ENCODE results near the gene IRAK3.

IRAK3 gene, protein sequence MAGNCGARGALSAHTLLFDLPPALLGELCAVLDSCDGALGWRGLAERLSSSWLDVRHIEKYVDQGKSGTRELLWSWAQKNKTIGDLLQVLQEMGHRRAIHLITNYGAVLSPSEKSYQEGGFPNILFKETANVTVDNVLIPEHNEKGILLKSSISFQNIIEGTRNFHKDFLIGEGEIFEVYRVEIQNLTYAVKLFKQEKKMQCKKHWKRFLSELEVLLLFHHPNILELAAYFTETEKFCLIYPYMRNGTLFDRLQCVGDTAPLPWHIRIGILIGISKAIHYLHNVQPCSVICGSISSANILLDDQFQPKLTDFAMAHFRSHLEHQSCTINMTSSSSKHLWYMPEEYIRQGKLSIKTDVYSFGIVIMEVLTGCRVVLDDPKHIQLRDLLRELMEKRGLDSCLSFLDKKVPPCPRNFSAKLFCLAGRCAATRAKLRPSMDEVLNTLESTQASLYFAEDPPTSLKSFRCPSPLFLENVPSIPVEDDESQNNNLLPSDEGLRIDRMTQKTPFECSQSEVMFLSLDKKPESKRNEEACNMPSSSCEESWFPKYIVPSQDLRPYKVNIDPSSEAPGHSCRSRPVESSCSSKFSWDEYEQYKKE

GRCh38 chr12:66188584-66189485 is at the start of gene IRAK3:
IRAK3 (plus strand) TSS chr12:66189214; CDS start chr12:66189300, 86 bp downstream.
- DNase-seq (ENCODE audit: low read depth in 1 of 2, low spot score in 1 of 2) = no peak

DNA sequence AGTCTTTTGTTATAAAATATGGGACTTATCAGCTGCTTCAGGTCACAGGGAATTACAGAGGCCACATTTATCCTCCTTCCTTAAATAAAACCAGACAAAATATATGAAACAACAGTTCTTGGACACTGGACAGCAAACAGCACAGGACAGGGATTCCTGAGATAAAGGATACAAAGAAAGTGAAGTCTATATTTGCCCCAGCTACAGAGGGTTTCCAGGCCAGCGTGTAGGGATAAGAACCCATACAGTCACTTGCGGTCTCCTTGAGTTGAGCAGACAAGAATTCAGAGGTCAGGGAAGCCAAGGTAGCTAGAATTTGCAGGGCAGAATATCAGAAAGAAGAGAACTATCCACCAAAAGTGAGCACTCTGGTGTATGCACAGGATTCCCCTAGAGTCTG is 49.7 kb upstream of the IRAK3 start:
- DNase-seq (ENCODE audit: low read depth in 1 of 2, low spot score in 1 of 2) = no peak

DNA sequence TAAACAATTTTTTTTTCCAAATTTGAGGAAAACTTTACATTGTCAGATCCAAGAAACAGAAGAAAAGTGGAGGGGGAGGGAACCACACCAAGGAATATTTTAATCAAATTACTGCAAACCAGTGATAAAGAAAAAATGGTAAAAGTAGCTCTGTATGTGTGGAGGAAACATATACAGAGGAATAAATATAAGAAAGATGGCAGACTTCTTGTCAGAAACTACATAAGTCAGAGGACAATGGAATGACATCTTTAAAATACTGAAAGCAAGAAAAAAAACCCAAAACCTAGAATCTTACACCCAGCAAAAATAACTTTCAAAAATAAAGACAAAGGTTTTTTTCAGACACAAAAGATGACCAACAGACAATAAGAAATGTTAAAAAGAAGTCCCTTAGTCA is 48.3 kb upstream of the IRAK3 start:
- DNase-seq (ENCODE audit: low read depth in 1 of 2, low spot score in 1 of 2) = no peak

DNA sequence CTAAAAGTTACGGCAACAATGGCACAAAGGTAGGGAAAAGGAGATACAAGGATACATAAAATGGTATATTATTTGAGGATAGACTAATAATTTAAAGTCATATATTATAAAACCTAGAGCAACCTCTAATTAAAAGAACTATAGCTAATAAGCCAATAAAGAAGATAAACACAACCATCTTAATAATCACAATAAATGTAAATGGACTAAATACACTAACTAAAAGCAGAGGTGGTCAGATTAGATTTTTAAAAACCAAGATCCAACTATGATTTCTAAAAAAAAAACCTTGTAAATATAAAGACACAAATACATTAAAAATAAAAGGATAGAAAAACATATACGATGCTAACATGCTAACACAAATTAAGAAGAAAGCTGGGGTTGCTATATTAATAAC is 47.7 kb upstream of the IRAK3 start:
- DNase-seq (ENCODE audit: low read depth in 1 of 2, low spot score in 1 of 2) = no peak

- no peak for DNase-seq (ENCODE audit: low read depth in 1 of 2, low spot score in 1 of 2)
Measured at GRCh38 chr12:66142826-66143225, 46.2 kb upstream of the IRAK3 start.

- DNase-seq (ENCODE audit: low read depth in 1 of 2, low spot score in 1 of 2) = no peak
Measured at GRCh38 chr12:66143868-66144267, 45.1 kb upstream of the IRAK3 start.

DNA sequence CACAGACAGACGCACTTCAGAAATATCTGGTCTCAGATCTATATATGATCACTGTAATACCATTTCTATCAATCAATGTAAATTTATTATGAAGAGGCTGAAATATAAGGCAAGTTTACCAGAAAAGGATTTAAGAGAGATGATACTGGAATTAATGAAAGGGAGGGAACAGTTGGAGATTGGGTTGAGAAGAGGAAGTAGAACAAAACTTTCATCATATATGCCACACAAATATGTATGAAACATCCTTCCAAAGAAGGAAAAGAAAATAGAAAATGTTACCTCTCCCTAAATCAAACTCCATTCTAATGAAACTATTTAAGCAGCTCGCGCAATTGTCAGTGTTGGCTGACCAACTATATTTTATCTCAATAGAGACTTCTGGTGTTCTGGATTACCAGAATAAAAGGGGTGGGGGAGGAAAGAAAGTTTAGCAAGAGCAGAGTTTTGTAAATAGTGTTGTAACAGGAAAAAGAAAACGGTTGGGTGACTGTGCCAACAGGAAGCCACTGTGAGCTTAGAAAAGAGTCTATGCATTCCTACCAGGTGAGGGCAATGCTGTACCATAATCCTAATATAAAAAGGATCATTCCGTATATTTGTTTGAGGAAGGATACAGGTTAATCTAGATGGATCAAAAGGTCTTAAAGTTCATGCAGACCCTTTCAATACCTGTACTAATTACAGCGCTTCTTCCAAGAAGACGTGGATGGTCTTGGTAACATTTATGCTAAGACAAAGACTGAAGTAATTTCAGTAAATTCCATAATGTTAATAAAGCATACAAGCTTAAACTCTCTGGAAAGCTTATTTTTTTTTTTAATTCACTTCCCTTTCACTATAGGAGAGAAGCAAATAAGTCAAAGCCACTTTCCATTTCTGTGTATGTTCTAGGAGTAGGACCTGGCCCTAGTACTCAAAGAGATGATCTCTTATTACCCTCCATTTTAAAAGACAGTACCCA is 43.9 kb upstream of the IRAK3 start:
- DNase-seq (ENCODE audit: low read depth in 1 of 2, low spot score in 1 of 2) = no peak

- no peak for DNase-seq (ENCODE audit: low read depth in 1 of 2, low spot score in 1 of 2)
Measured at GRCh38 chr12:66149702-66150398, 39.2 kb upstream of the IRAK3 start.

DNA sequence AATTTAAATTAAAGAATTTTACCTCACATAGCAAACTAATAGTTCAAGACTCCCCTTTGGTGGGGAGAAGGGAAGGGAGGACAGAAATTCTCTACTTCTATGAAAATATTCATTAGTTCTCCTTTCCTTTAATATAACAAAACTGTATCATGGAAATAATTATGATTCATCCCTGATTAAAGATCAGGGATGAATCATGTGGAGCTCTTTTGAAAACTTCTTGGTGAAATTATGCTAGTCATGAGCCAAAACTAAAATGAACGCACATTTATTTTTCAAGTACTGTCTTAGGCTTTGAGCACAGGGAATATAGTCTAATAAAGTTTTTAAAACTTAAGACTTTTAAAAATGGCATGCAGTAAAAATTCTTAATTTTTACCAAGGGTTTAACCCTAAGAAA is 36.3 kb upstream of the IRAK3 start:
- no peak for DNase-seq (ENCODE audit: low read depth in 1 of 2, low spot score in 1 of 2)

GRCh38 chr12:66154776-66155175 is 34.2 kb upstream of the IRAK3 start:
- DNase-seq (ENCODE audit: low read depth in 1 of 2, low spot score in 1 of 2) = no peak

DNA sequence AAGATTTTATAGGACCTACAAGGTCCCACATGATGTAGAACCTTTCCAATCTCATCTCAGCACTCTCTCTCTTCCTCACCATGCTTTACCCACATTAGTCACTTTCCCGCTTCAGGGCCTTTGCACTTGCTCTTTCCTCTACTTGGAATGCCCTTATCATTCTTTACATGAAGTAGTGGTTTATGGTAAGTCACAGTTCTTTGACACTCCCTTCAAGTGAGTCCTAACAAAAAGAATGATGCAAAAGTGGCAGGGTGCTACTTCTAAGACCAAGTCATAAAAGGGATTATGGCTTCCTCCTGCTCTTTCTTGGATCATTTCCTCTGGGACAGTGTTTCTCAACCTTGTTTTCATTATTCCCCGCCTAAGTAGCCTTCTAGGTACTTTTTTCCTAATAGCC is 32.4 kb upstream of the IRAK3 start:
- DNase-seq (ENCODE audit: low read depth in 1 of 2, low spot score in 1 of 2) = no peak

DNA sequence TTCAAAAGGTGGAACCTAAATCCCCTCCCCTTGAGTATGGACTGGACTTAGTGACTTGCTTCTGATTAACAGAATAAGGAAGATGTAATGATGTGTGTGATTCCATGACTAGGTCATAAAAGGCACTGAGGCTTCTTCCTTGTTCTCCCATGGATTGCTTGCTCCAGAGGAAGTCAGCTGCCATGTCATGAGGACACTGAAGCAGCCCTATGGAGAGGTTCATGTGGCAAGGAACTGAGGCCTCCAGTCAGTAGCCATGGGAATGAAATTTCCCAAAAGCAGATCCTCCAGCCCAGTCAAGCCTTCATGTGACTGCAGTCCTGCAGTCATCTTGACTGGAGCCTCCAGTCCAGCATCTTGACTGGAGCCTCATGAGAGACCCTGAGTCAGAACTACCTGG is 29.9 kb upstream of the IRAK3 start:
- no peak for DNase-seq (ENCODE audit: low read depth in 1 of 2, low spot score in 1 of 2)

DNA sequence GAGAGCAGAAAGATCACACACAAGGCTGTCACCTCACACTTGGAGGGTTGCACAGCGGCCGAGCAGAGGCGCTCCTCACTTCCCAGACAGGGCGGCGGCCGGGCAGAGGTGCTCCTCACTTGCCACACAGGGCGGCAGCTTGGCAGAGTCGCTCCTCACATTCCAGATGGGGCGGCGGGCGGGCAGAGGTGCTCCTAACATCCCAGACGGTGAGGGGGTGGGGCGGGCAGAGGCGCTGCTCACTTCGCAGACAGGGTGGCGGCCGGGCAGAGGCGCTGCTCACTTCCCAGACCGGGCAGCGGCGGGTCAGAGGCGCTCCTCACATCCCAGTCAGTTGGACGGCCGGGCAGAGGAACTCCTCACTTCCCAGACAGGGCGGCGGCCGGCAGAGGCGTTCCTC is 28.3 kb upstream of the IRAK3 start:
- DNase-seq (ENCODE audit: low read depth in 1 of 2, low spot score in 1 of 2) = no peak

- no peak for DNase-seq (ENCODE audit: low read depth in 1 of 2, low spot score in 1 of 2)
Measured at GRCh38 chr12:66162701-66163100, 26.3 kb upstream of the IRAK3 start.

- no peak for DNase-seq (ENCODE audit: low read depth in 1 of 2, low spot score in 1 of 2)
Measured at GRCh38 chr12:66163289-66163688, 25.7 kb upstream of the IRAK3 start.

- DNase-seq (ENCODE audit: low read depth in 1 of 2, low spot score in 1 of 2) = no peak
Measured at GRCh38 chr12:66164349-66164821, 24.6 kb upstream of the IRAK3 start.

GRCh38 chr12:66165141-66165540 is 23.9 kb upstream of the IRAK3 start:
- no peak for DNase-seq (ENCODE audit: low read depth in 1 of 2, low spot score in 1 of 2)

DNA sequence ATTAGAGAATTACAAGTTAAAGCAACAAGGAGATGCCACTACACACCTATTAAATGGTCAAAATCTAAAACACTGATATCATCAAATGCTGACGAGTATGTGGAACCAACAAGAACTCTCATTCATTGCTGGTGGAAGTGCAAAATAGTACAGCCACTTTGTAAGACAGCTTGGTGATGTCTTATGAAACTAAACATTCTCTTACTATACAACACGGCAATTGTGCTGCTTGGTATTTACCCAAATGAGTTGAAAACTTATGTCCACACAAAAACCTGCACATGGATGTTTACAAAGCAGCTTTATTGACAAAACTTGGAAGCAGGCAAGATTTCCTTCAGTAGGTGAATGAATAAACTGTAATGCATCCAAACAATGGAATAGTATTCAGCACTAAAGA is 22.5 kb upstream of the IRAK3 start:
- DNase-seq (ENCODE audit: low read depth in 1 of 2, low spot score in 1 of 2) = no peak

DNA sequence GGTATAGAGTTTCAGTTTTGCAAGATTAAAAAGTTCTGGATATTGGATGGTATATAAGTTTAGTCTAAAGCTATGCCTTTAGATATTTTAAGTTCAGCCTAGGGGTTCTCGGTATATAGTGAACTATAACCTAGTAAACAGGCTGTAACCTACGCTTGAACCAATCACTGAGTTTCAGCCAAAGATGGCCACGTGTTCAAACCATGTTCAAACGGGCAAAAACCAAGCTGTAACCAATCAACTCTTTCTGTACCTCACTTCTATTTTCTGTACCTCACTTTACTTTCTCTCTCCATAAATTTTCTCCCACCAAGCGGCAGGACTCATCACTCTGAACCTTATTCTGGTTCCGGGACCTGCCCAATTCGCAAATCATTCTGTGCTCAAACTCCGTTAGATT is 20.6 kb upstream of the IRAK3 start:
- no peak for DNase-seq (ENCODE audit: low read depth in 1 of 2, low spot score in 1 of 2)
